ENCODE data around the gene TGM2. TPM values are rescaled to one million over a fixed set of nuclear protein-coding genes. Genes with fewer than 3 reads are reported as not detected.

The TGM2 gene
- total RNA-seq, 4 donors from 2014 or later = 72.0 to 200 (median 73.4) TPM

GRCh38 chr20:38184101-38184500 is 19.0 kb upstream of the TGM2 start:
- peak; percentile 7 for DNase-seq (ENCODE audit: low spot score)
- ATAC-seq (ENCODE audit: low FRiP score) = peak; percentile 81

GRCh38 chr20:38181971-38182370 is 16.9 kb upstream of the TGM2 start:
- no peak for TF ChIP-seq CTCF (IDR thresholded peaks at IDR 0.05)
- DNase-seq (ENCODE audit: low spot score) (peak; percentile 3), ATAC-seq (ENCODE audit: low FRiP score) (no peak)

More at GRCh38 chr20:38184101-38184500, 19.0 kb upstream of the TGM2 start:
- TF ChIP-seq CTCF (IDR thresholded peaks at IDR 0.05) = no peak

GRCh38 chr20:38181207-38181801 is 16.2 kb upstream of the TGM2 start:
- ATAC-seq (ENCODE audit: low FRiP score) (no peak), DNase-seq (ENCODE audit: low spot score) (peak; percentile 17)
- TF ChIP-seq CTCF (IDR thresholded peaks at IDR 0.05) = no peak

- DNase-seq (ENCODE audit: low spot score) (no peak), ATAC-seq (ENCODE audit: low FRiP score) (no peak)
- no peak for TF ChIP-seq CTCF (IDR thresholded peaks at IDR 0.05)
These were observed 15.7 kb upstream of the TGM2 start for GRCh38 chr20:38180781-38181180.

GRCh38 chr20:38179846-38180245 is 14.8 kb upstream of the TGM2 start:
- no peak for TF ChIP-seq CTCF (IDR thresholded peaks at IDR 0.05)
- ATAC-seq (ENCODE audit: low FRiP score) = no peak
- peak; percentile 1 for DNase-seq (ENCODE audit: low spot score)

- no peak for DNase-seq (ENCODE audit: low spot score)
- no peak for TF ChIP-seq CTCF (IDR thresholded peaks at IDR 0.05)
These were observed 13.5 kb upstream of the TGM2 start for GRCh38 chr20:38178581-38178980.

GRCh38 chr20:38178065-38178491 is 13.0 kb upstream of the TGM2 start:
- TF ChIP-seq CTCF (IDR thresholded peaks at IDR 0.05) = no peak
- no peak for DNase-seq (ENCODE audit: low spot score)
- ATAC-seq (ENCODE audit: low FRiP score) = no peak

More at GRCh38 chr20:38178581-38178980, 13.5 kb upstream of the TGM2 start:
- no peak for ATAC-seq (ENCODE audit: low FRiP score)
